GM18868 (cell line): Measurements from ENCODE around the gene CHI3L2.

Experiments used
- ATAC-seq: cut with Tn5 transposase; IDR thresholded peaks from one replicate; pipeline ENCODE4 v1.9.1; 2021; ENCODE audit warnings: mild to moderate bottlenecking, moderate library complexity; ENCODE audit not compliant: unreplicated experiment

Gene CHI3L2

DNA sequence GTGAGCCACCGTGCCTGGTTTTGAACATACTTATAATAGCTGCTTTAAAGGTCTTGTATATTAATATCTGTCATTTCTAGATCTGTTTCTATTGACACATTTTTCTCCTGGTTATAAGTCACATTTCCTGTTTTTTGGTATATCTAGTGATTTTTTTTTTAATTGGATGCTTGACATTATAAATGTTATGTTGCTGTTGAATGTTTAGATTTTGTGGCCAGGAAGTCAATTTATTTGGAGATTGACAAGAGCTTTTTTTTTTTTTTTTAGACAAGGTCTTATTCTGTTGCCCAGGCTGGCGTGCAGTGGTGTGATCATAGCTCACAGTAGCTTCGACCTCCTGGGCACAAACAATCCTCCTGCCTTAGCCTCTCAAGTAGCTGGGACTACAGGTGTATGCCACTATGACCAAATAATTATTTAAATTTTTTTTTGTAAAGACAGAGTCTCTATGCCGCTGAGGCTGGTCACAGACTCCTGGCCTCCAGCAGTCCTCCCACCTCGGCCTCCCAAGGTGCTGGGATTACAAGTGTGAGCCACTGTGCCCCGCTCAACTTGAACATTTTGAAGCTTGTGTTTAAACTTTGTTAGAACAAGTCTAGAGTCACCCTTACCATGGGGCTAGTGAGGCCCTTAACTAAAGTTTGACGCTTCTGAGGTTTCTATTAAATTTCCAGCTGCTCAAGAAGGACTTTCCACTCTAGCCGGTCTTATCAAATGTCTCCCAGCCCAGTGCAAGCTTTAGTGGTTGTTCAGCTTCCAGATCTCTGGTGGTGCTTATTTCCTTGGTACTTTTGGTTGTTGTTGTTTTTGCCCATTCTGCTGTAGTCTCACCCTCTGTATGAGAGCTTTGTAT, 8.6 kb upstream of the CHI3L2 start:
- ATAC-seq: no peak

DNA sequence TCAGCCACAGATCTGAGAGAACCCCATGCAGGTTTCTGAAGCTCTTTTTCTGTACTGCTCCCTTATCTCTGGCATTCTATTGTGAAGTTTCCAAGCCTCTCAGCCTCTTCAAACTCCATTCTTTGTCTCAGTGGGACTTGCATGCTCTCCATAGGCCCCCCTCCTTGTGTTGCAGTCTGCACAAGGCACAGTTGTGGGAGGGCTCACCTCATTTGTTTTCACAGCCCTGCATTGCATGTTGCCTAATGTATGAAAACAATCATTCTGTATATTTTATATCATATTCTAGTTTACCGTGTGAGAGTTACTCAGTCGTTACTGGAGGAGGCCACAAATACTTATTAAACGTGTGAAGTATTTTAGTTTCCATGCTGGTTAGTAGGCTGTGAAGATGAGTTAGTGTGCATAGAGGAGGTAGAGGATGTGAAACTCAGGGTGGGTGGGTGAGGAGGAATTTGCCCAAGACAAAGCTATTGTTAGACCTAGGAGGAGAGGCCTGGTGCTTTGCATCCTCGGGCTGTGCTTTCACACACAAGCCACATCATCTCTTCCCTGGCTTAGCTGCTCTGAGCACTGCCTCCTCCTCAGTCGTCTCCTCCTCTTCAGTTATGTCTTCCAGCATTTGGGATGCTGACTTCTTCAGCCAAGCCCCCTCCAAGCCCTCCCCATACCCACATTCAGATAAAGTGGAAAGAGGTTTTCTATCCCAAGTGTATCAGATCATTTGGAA, 7.8 kb upstream of the CHI3L2 start:
- ATAC-seq: peak; percentile 37

DNA sequence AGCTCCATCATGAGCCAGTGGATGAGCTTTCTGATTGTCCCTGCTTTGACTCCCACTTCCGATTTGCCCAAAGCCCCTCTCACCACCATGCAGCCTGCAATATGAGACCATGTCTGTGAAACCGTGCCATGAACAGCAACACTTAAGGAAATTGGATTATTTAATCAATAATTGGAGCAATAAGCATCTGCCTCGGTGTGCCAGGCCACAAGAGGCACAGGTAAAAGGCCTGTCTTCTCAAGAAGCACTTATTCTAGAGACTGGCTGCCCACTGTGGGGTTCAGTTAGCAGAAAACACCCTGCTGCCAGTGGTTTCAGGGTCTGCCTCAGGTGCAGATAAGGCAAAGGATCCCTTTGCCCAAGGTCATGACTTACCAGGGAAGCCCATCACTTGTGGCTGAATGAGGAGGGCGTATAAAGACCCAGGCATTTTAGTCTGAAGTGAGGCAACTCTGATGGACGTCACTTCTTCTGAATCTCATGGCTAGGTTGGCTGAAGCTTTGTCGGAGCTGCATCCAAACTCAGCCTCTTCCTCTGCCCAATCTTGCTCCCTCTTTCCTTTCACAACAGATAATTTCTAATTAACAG, 7.1 kb upstream of the CHI3L2 start:
- no peak for ATAC-seq

DNA sequence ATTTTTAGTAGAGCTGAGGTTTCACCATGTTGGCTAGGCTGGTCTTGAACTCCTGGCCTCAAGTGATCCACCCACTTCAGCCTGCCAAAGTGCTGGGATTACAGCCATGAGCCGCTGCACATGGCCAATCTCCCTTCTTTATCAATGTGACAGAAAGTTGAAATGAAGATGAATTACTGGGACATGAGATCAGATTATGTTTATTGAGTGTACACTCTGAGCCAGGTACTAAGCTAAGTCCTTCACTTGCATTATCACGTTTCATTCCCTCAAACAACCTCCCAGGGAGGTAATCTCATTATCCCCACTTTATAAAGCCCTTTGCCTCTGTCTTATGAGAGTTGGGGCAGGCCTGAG, 6.3 kb upstream of the CHI3L2 start:
- ATAC-seq: no peak

DNA sequence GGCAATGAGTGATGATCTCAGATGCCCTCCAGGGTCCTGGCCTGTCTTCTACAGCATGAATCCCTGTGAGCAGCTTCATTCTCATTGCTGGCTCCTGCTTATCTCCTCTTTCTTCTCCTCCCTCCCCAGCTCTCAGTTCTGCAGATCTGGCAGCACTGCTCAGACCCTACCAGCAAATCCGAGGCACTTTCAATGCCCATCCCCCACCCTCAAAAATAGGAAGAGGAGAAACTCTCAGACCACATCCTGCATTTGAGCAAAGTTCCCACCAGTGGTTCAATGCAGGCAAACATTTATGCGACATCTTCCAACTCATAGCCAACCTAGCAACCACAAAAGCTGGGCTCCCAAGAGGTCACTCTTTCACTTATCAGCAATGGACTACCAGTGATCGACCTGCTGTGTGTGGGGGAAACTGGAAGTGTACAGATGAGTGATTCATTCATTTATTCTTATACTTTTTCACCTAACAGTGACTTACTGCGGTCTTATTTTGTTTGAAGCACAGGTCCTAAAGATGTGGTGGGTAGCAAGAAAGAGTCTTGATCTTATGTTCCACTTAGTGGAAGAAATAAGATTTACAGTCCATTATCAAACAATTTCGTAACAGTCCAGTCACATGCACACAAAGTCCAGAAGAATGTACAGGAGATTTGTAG, 5.8 kb upstream of the CHI3L2 start:
- peak; percentile 55 for ATAC-seq

DNA sequence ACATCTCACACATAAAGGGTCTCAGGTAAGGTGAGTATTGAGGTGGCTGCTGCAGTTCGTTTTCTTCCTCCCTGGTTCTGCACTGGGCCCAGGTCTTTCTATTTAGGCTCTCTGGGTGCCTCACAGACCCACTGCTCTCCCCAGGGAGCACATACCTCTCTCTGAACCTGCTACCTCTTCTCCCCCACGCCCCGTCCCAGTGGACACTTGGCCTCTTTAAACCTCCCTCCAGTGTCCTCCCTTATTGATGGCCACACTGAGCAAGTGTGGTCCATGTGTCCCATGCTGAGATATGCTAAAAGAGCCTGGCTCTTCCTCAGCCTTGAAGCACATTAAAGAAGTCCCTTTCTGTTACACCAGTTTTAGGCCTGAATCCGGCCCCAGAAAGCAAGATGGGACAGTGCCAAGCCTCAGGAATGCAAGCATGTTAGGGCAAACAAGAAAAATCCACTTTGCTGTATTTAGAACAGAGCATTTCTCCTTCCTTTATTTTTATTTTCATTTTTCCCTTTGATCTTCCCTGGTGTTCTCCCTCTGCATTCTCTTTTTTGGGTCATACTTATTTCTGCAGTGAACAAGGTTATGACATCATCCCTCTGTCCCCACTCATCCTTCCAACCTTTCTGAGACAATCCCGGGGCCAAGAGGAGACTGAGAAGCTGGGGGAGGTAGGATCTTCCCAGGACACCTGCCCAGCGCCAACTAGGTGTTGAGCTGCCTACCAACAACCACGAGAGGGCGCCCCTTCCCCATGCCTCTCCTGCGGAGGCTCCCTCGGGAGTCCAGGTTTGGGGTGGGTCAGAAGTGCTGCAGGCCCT, 5.0 kb upstream of the CHI3L2 start:
- ATAC-seq: no peak

DNA sequence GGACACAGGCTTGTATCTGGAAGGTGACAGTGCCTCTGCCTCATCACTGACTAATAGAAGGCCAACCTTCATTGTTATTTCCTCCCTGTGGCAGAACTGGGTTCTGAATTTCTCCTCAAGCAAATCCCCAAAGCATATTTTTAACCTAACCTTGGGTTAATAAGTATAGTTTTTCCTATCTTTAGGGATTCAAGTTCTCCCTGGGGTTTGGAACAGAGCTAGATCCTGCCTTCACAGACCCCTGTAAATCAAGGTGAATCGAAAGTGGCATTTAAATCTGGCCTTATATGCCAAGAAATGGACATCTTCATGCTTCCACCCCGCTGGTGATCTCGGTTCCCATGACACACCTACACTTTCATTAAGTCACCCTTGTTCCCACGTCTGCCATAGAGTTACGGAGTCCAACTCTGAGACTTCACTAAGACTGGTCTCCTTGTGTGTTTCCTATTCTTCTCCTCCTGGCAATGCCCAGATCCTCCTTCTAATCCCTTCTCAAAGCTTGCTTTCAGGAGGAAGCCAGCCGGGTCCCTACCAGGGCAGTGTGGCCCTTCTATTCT, 4.3 kb upstream of the CHI3L2 start:
- ATAC-seq: no peak

DNA sequence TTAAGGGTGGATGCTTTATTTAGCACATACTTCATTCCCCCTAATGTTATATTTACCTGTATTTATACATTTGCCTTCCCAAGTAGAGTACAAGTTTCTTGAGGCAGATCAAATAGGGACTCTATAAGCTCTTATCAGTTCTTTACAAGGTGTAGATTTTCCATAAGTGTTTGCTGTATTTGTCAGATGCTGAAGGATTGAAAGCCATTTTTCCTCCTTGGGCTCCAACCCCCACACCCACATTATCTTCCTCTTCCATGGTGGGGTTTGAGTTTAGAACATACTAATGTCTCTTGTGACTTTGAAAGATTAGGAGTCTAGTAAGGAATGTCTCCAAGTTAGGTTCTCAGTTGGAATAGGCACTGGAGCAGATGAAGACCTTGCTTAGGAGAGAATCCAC, 2.4 kb upstream of the CHI3L2 start:
- no peak for ATAC-seq

DNA sequence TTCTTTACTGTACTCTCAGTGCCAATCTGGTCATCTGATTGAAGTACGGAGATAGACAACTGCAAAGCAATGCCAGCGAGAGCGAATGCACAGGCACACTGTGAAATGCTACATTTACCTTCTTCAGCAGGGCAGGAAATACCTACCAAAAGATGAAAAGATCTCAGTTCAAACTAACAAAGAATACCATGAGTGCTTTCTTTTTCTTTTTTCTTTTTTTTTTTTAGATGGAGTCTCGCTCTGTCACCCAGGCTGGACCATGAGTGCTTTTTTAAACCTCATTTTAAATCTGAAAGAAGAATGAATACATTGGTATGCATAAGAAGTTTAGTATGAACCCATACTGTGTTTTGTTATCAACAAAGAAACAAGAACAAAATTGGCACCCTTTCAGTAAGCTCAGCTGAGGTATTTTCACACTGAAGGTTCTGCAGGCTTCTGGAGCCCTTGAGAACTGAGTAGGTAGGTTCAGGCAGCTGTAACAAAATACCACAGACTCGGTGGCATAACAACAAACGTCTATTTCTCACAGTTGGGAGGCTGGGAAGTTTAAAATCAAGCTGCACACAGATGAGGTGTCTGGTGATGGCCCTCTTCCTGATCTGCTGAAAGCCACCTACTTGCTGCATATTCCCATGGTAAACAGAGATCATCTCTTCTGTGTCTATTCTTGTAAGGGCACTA, 1.7 kb upstream of the CHI3L2 start:
- no peak for ATAC-seq

DNA sequence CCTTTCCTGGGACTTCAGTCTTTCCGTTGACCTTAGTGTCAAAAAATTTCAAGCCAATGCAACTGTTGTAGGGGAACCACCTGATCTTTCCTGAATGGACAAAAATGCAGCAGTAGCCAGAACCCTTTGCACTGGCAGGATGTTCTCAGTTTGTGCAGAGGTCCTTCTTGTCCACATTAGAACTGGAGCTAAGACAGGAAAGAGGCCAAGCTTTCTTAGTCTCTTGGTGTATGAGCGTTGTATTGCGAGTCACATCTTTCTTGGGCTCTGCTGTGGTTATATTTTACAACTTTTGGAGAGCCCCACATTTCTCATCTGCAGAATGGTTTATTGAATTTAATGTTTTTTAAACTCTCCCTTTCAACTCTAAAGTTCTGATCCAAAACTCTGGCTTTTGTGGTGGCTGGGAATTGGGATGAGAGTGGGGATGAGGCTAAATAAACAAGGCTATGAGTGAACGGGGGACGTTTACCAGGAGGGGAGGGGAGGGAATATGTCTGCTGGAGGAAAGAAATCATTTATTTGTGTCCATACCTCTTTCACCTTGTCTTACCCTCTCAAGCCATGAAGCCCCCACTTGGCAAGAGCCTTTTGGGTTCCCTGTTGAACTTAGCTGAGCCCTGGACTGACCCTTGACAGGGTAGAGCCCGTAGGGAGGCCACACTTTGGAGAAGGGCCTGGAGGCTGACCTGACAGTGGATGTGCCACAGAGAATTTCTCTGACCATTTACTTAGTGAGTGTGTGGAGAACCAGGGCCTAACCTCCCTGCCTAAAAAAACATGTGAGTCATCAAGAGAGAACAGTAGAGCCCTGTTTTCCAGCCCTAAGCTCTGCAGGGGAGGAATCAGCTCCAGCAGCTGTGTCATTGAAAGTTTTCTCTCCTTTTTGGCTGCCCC, 586 bp downstream of the CHI3L2 start:
- ATAC-seq: no peak

DNA sequence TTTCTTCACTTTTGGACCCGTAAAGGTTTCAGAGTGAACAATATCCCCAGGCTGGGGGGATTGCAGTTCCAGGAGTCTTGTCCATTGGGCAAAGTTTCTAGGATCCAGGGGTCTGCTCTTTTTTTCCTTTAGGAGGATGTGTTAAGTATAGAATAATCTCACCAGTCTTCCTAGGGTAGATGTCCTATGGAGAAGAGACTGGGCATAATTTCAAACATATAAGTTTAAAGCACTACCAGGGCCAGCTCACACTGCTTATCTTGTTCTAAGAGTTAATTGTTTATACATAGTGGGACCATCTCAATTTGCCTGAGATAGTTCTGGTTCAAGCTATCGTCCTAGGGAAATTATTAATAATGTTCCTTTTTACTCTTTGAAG, 1.2 kb downstream of the CHI3L2 start:
- ATAC-seq: no peak

DNA sequence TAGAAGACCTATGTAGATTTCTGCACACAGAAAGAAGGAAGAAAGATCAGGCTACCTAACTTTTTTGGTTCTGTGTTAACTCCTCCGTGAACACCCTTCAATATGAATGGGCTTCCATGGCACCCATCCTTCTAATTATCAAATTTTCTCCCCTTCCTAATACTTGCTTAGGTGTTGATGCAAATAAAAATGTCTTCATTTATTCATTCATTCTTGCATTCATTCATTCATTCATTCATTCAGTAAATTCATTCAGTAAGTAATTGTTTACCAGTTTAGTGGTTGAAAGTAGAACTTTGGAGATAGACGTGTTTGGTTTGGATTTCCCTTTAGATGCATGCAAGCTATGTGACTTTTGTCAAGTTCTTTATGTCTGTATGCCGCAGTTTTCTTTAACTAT, 4.6 kb downstream of the CHI3L2 start:
- no peak for ATAC-seq

DNA sequence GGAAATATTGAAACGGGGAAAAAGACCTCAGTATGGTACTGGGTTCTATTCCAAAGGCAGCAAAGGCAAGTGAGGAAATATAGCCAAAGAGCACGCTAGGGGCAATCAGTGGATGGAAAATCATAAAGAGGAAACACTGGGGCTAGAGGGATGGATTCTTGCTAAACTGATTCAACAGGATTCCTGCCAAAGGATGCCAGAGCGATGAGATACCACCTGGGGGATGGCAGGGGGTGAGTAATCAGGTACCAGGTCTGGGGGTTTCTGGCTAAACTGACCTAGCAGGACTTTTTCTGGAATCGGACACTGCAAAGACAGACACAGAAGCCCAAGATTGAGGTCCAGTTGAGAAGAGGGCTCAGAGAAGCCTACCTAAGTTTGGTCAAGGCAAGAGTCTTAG, 6.7 kb downstream of the CHI3L2 start:
- ATAC-seq: no peak

DNA sequence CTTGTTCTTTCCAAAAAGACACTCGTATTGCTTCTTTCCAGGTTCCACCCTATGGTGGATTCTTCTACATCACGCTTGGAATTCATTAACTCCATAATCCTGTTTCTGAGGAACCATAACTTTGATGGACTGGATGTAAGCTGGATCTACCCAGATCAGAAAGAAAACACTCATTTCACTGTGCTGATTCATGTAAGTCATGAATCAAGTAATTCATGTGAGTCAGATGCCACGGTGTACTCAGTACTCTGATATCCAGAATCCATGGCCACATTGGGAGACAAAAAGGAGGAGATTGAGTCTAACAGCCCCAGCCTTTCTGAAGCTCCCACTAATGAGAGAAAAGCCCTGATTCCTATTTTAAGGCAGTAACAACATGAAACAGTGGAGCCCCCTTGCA, 7.4 kb downstream of the CHI3L2 start:
- no peak for ATAC-seq

DNA sequence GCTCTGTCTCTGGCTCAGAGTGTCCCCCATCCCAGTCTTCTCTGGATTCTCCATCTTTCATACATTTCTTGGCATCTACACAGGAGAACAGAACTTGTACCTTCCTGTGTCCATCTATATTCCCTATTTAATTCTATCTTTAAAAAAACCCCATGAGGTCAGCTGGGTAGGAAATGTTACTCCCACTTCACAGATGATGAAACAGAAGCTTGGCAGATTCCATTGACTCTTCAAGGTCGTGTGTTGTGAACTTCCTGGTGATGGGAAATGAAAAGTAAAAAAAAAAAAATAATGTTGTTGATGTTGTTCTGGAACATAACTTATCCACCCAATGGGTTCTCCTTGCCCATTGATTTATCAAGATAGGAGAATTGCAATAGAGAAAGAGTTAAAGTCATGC, 8.9 kb downstream of the CHI3L2 start:
- no peak for ATAC-seq

DNA sequence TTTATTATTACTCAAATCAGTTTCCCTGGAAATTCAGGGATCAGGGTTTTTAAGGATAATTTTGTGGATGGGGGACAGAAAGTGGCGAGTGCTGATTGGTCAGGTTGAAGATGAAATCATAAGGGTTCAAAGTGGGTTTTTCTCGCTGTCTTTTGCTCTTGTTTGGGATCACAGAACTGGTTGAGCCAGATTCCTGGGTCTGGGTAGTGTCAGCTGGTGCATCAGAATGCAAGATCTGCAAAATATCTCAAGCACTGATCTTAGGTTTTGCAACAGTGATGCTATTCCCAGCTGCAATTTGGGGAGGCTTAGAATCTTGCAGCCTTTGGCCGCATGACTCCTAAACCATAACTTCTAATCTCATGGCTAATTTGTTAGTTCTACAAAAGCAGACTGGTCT, 9.3 kb downstream of the CHI3L2 start:
- ATAC-seq: no peak

DNA sequence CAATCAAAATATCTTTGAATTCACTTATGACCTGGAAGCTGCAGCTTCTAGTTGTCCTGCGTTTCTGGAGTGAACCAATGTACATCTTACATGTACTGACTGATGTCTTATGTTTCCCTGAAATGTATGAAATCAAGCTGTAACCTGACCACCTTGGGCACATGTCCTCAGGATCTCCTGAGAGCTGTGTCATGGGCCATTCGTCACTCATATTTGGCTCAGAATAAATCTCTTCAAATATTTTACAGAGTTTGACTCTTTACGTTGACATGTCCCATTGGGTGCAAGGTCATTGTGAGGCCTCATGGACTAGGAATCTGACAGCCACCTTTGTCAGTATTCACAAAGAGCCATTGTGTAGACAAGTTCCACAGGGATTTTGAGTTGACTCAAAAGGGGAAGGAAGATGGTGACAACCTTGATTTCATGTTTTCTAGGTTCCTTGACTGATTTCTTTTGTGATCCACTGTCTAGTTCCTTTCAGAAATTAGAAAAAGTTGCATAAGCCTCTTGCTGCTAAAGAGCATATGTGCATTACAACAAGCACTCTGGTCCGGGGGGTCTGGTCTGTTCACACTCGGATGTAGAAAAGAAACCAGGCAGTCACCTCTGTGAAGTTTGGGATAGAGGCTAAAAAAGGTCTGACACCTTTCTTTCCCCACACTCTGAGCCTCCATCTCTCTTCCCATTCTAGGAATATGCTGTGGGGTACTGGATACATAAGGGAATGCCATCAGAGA, 10.7 kb downstream of the CHI3L2 start:
- no peak for ATAC-seq

DNA sequence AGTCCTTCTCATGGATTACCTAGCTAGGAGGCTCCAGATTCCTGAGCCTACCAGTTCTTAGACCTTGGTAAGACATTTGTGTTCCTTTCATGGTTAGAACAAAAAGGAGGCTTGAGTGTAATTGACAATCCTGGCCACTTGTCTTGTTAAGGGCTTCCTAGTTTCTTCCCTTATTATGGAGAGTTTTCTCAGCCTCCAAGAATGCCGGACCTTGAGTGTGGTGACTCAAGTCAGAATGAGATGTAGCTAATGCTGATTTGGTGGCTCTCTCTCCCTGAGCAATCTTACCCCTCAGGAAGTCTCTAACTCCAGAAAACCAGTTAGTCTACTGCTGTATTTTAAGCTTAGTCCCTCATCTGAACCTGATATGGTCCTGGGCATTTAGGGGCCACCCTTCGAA, 14.3 kb downstream of the CHI3L2 start:
- ATAC-seq: no peak
